GM12874 (cell line): ENCODE measurements around the gene RIMBP2.

Experiments
- CTCF ChIP-seq: IDR thresholded peaks from 2 replicates; pipeline ENCODE4 v1.5.1; 2011; ENCODE audit warnings: low read depth, mild to moderate bottlenecking, control low read depth, low read length, moderate library complexity; ENCODE audit not compliant: insufficient read depth

RIMBP2 gene

GRCh38 chr12:130687190-130687589 lies 28.9 kb downstream of the RIMBP2 start:
- TF ChIP-seq CTCF: no peak

- TF ChIP-seq CTCF: no peak
These were observed 29.5 kb downstream of the RIMBP2 start for GRCh38 chr12:130686511-130686991.

- no peak for TF ChIP-seq CTCF
These were observed 30.2 kb downstream of the RIMBP2 start for GRCh38 chr12:130685850-130686249.

GRCh38 chr12:130685250-130685787 lies 30.8 kb downstream of the RIMBP2 start:
- no peak for TF ChIP-seq CTCF

- TF ChIP-seq CTCF: no peak
These were observed 32.3 kb downstream of the RIMBP2 start for GRCh38 chr12:130683811-130684210.

- TF ChIP-seq CTCF: no peak
These were observed 33.0 kb downstream of the RIMBP2 start for GRCh38 chr12:130683080-130683479.

GRCh38 chr12:130680451-130680990 lies 35.6 kb downstream of the RIMBP2 start:
- no peak for TF ChIP-seq CTCF
